ENCODE data around the gene ATP10B. TPM values are rescaled to one million over a fixed set of nuclear protein-coding genes. Genes with fewer than 3 reads are reported as not detected.

ATP10B gene
- total RNA-seq, 2 experiments from 2014 or later, result not detected

GRCh38 chr5:160837749-160838593 lies 14.0 kb downstream of the ATP10B start:
- DNase-seq (ENCODE audit: low spot score), result no peak
- no peak overlapping the region for H2AFZ ChIP-seq (ENCODE audit: low read length)
- POLR2A ChIA-PET, result interaction anchor here (0.5 to 2.2 kb wide), 4 partner anchors 9 to 1585 kb away, joined by 3 to 8 read pairs (median 3); no protein-coding TSS in a partner anchor
- intact Hi-C loops (cut with micrococcal nuclease; ENCODE audit: unreplicated experiment), result no loop called here
- no peaks in the 10 kb centered on the region for H4K20me1 ChIP-seq (ENCODE audit: insufficient read depth, low read length)
- CTCF ChIA-PET (ENCODE audit: unreplicated experiment), result no interaction called here
- H3K79me2 ChIP-seq (ENCODE audit: insufficient read depth, low read depth, low read length), result no peaks in the 10 kb centered on the region
- TF ChIP-seq EZH2phosphoT487 (IDR thresholded peaks at IDR 0.05; ENCODE audit: borderline replicate concordance, low read depth, low read length), result no peak
- TF ChIP-seq, protein P1, sequence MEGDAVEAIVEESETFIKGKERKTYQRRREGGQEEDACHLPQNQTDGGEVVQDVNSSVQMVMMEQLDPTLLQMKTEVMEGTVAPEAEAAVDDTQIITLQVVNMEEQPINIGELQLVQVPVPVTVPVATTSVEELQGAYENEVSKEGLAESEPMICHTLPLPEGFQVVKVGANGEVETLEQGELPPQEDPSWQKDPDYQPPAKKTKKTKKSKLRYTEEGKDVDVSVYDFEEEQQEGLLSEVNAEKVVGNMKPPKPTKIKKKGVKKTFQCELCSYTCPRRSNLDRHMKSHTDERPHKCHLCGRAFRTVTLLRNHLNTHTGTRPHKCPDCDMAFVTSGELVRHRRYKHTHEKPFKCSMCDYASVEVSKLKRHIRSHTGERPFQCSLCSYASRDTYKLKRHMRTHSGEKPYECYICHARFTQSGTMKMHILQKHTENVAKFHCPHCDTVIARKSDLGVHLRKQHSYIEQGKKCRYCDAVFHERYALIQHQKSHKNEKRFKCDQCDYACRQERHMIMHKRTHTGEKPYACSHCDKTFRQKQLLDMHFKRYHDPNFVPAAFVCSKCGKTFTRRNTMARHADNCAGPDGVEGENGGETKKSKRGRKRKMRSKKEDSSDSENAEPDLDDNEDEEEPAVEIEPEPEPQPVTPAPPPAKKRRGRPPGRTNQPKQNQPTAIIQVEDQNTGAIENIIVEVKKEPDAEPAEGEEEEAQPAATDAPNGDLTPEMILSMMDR (conservative IDR thresholded peaks at IDR 0.05; ENCODE audit: low read length), result no peak
- H3K36me3 ChIP-seq (ENCODE audit: insufficient read depth, low read length), result no peaks in the 10 kb centered on the region
- H3K27ac ChIP-seq (ENCODE audit: low read depth, low read length, poor library complexity, severe bottlenecking), result no peak overlapping the region
- no peaks in the 10 kb centered on the region for H3K4me1 ChIP-seq (ENCODE audit: insufficient read depth, low read length, poor library complexity, severe bottlenecking)
- H3K4me3 ChIP-seq (ENCODE audit: low read depth, low read length, poor library complexity, severe bottlenecking), result no peak overlapping the region
- no peaks in the 10 kb centered on the region for H3K9me3 ChIP-seq (ENCODE audit: low read length)
- BruUV-seq (replicated peaks), result no TSS peak
- no peaks in the 10 kb centered on the region for H3K9me2 ChIP-seq (ENCODE audit: insufficient read depth, low read length)
- no peak overlapping the region for H3K4me2 ChIP-seq (ENCODE audit: low read length)

GRCh38 chr5:160837211-160837610 lies 14.8 kb downstream of the ATP10B start:
- Histone ChIP-seq H3K9me2 (ENCODE audit: insufficient read depth, low read length) (no peaks in the 10 kb centered on the region), H3K4me3 (ENCODE audit: low read depth, low read length, poor library complexity, severe bottlenecking) (no peak overlapping the region), H3K9me3 (ENCODE audit: low read length) (no peaks in the 10 kb centered on the region), H3K79me2 (ENCODE audit: insufficient read depth, low read depth, low read length) (no peaks in the 10 kb centered on the region), H2AFZ (ENCODE audit: low read length) (no peak overlapping the region), H3K4me1 (ENCODE audit: insufficient read depth, low read length, poor library complexity, severe bottlenecking) (no peaks in the 10 kb centered on the region), H3K27ac (ENCODE audit: low read depth, low read length, poor library complexity, severe bottlenecking) (no peak overlapping the region), H3K36me3 (ENCODE audit: insufficient read depth, low read length) (no peaks in the 10 kb centered on the region), H3K4me2 (ENCODE audit: low read length) (no peak overlapping the region), H4K20me1 (ENCODE audit: insufficient read depth, low read length) (no peaks in the 10 kb centered on the region)
- ChIA-PET POLR2A (interaction anchor here (0.5 to 2.2 kb wide), 4 partner anchors 10 to 1266 kb away, joined by 3 to 8 read pairs (median 3); no protein-coding TSS in a partner anchor), CTCF (ENCODE audit: unreplicated experiment) (no interaction called here)
- BruUV-seq (replicated peaks), result no TSS peak
- no peak for TF ChIP-seq EZH2phosphoT487 (IDR thresholded peaks at IDR 0.05; ENCODE audit: borderline replicate concordance, low read depth, low read length)
- TF ChIP-seq, protein P1 (conservative IDR thresholded peaks at IDR 0.05; ENCODE audit: low read length), result no peak
- intact Hi-C loops (cut with micrococcal nuclease; ENCODE audit: unreplicated experiment), result no loop called here
- no peak for DNase-seq (ENCODE audit: low spot score)
